Activated CD8-positive, alpha-beta T cell treated with anti-CD3 and anti-CD28 coated beads for 36 hours (primary cell): ENCODE measurements around the gene LOXL4. TPM values are rescaled to one million over a fixed set of nuclear protein-coding genes. Genes with fewer than 3 reads are reported as not detected.

Experiments
- ATAC-seq: fragments of 200-7000 bp; cut with Tn5 transposase; one replicate; pipeline ENCODE4 v1.10.0; 2021; ENCODE audit warnings: mild to moderate bottlenecking, moderate library complexity
- CTCF ChIA-PET: fragments of 350-600 bp; sonication (Branson Sonifier 250); formaldehyde crosslinking; loops from one replicate; lab custom pipeline; 2021; ENCODE audit warnings: antibody characterized with exemption; lab: Charles Lee
- POLR2A ChIA-PET: fragments of 350-600 bp; sonication (Branson Sonifier 250); formaldehyde crosslinking; loops from one replicate; lab custom pipeline; 2021; ENCODE audit warnings: antibody characterized with exemption; lab: Charles Lee
- DNase-seq: peaks from one replicate; pipeline ENCODE4 v3.0.0-alpha.2; 2020
- H3K27ac Mint-ChIP-seq: one replicate; pipeline ENCODE4 v1.8.0; 2021; ENCODE audit warnings: mild to moderate bottlenecking, mixed read lengths
- H3K27me3 Mint-ChIP-seq: one replicate; pipeline ENCODE4 v1.8.0; 2021; ENCODE audit warnings: mixed read lengths
- H3K36me3 Mint-ChIP-seq: one replicate; pipeline ENCODE4 v1.8.0; 2021; ENCODE audit warnings: low read depth, mixed read lengths
- H3K4me1 Mint-ChIP-seq: one replicate; pipeline ENCODE4 v1.8.0; 2021; ENCODE audit warnings: low read depth, mixed read lengths
- H3K4me3 Mint-ChIP-seq: one replicate; pipeline ENCODE4 v1.8.0; 2021; ENCODE audit warnings: mild to moderate bottlenecking, moderate library complexity, mixed read lengths
- H3K9me3 Mint-ChIP-seq: one replicate; pipeline ENCODE4 v1.8.0; 2021; ENCODE audit warnings: mixed read lengths
- CTCF ChIP-seq: fragments of 200-600 bp; IDR thresholded peaks from one replicate; pipeline ENCODE4 v1.8.0; 2022; ENCODE audit warnings: antibody characterized with exemption, mild to moderate bottlenecking
- intact Hi-C: fragments of 100-400 bp; cut with micrococcal nuclease; formaldehyde crosslinking; loops from one replicate; pipeline ENCODE4 v1.10.0; 2022
- total RNA-seq, 2 experiments: library from RNA; stranded (reverse); gene quantifications; one replicate each; pipeline ENCODE4 v1.2.3, GENCODE V29; 2021

Gene LOXL4
- total RNA-seq, 2 experiments from 2014 or later: not detected

DNA sequence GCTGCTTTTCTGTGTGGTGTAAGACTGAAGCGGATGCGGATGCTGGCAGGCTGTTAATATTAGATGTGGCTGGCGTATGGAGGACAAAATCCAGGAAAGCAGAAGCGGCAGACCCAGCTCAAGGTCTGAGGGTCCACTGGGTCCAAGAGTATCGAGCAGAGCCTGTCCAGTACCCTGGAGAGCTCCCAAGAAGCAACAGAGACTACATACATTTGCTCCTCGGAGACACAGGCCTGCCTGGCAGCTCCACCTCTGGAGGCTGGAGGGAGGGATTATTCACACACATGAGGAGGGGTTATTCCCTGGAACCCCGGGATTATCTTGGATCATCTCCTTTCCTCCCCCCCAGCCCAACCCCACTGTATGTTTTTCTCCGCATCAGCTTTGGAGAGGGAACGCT is 31.3 kb upstream of the LOXL4 start:
- H3K36me3 Mint-ChIP-seq: no peaks in the 10 kb centered on the region
- no peaks in the 10 kb centered on the region for H3K4me1 Mint-ChIP-seq
- no peaks in the 10 kb centered on the region for H3K9me3 Mint-ChIP-seq
- ChIA-PET CTCF (interaction anchor here (0.6 kb wide), 1 partner anchor 46 kb away, joined by 3 read pairs; no protein-coding TSS in a partner anchor), POLR2A (no interaction called here)
- H3K27me3 Mint-ChIP-seq: peaks cover 15% of the 10 kb centered on the region
- ATAC-seq (no peak), DNase-seq (no peak)
- no peak for TF ChIP-seq CTCF
- no peak overlapping the region for H3K4me3 Mint-ChIP-seq
- intact Hi-C loops: no loop called here
- no peak overlapping the region for H3K27ac Mint-ChIP-seq

DNA sequence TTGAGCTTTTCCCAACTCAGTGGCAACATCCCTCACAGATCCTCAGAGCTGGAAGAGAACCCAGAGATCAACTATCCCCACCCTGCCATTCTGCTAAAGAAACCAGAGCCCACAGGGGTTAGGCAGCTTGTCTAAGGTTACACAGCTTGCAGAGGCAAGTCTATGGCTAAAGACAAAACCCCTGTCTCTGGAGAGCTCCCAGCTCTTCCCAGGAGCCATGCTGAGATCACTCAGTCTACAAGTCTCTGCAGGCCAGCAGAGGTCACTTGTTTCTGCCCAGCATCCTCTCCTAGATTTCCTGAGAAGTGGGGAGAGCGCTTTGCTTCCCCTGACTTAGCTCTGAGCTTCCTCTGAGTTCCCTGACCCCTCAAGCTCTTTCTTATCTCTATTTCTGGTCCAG is 28.5 kb upstream of the LOXL4 start:
- ATAC-seq (no peak), DNase-seq (no peak)
- no peak for TF ChIP-seq CTCF
- POLR2A ChIA-PET: no interaction called here
- Mint-ChIP-seq H3K36me3 (no peaks in the 10 kb centered on the region), H3K27ac (no peak overlapping the region), H3K4me1 (no peaks in the 10 kb centered on the region), H3K9me3 (no peaks in the 10 kb centered on the region), H3K27me3 (peaks cover 17% of the 10 kb centered on the region), H3K4me3 (no peak overlapping the region)
- CTCF ChIA-PET: no interaction called here
- intact Hi-C loops: no loop called here

DNA sequence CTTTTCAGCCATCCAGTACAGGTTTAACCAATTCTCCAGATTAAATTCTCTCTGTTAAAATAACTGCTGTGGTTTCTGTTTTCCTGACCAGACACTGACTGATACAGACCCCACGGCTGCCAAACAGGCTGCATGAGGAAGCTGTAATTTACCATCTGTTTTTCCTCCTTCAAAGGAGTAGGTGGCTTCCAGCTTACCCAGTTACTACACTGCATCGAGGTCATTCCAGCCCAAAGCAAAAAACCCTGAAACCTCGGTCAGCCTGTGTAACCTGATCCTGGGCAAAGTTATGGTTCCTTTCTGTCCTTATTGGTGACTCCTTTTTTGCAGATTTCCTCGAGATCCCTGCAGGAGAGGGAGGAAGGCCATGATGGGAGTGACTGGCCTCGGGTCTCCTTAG is 27.9 kb upstream of the LOXL4 start:
- ATAC-seq (no peak), DNase-seq (no peak)
- no peak for TF ChIP-seq CTCF
- H3K4me1 Mint-ChIP-seq: no peaks in the 10 kb centered on the region
- no peak overlapping the region for H3K27ac Mint-ChIP-seq
- POLR2A ChIA-PET: no interaction called here
- intact Hi-C loops: no loop called here
- no peaks in the 10 kb centered on the region for H3K9me3 Mint-ChIP-seq
- no peaks in the 10 kb centered on the region for H3K36me3 Mint-ChIP-seq
- CTCF ChIA-PET: no interaction called here
- no peak overlapping the region for H3K4me3 Mint-ChIP-seq
- peaks cover 13% of the 10 kb centered on the region for H3K27me3 Mint-ChIP-seq

GRCh38 chr10:98295401-98295811 is 27.4 kb upstream of the LOXL4 start:
- H3K9me3 Mint-ChIP-seq: no peaks in the 10 kb centered on the region
- ATAC-seq (peak; percentile 24), DNase-seq (no peak)
- TF ChIP-seq CTCF: no peak
- ChIA-PET POLR2A (no interaction called here), CTCF (no interaction called here)
- no peaks in the 10 kb centered on the region for H3K4me1 Mint-ChIP-seq
- peaks cover 13% of the 10 kb centered on the region for H3K27me3 Mint-ChIP-seq
- H3K27ac Mint-ChIP-seq: no peak overlapping the region
- no peak overlapping the region for H3K4me3 Mint-ChIP-seq
- H3K36me3 Mint-ChIP-seq: no peaks in the 10 kb centered on the region
- intact Hi-C loops: no loop called here

DNA sequence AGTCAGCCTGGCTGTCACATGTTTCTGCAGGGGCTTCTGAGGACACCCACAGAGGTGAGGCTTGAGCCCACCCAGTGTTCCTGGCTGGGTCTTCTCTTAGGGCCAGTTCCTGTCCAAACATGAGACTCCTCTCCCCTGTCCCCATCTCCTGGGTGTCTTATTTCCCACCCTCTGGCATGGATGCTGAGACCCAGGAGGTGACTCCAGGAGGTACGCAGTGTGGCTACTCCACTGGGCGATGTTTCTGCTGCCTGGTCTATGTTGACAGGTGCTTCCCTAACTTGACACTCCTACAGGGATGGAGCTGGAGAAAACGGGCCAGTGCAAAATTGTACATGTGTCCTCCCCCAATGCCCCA is 26.3 kb upstream of the LOXL4 start:
- no peak for DNase-seq
- Mint-ChIP-seq H3K36me3 (no peaks in the 10 kb centered on the region), H3K27me3 (peaks cover 12% of the 10 kb centered on the region), H3K9me3 (no peaks in the 10 kb centered on the region), H3K27ac (no peak overlapping the region), H3K4me1 (no peaks in the 10 kb centered on the region), H3K4me3 (no peak overlapping the region)
- ATAC-seq: no peak
- intact Hi-C loops: no loop called here
- POLR2A ChIA-PET: no interaction called here
- TF ChIP-seq CTCF: no peak
- CTCF ChIA-PET: interaction anchor here (1.2 kb wide), 1 partner anchor 15 kb away, joined by 3 read pairs; no protein-coding TSS in a partner anchor
